Small intestine (tissue), 7 donors: ENCODE measurements around the gene INPP5D. TPM values are rescaled to one million over a fixed set of nuclear protein-coding genes. Genes with fewer than 3 reads are reported as not detected.

Source experiments
- DNase-seq, 2 donors: peaks; one replicate each; pipeline versions ENCODE4 v3.0.0 to v3.0.0-alpha.2; 2013
- FAIRE-seq: peaks from 2 replicates; lab custom pipeline; 2012; peaks lifted over from hg19 to GRCh38; lab: Jason Lieb, UNC
- H3K27ac ChIP-seq, 3 donors: one replicate each; pipeline ENCODE4 v1.5.1; 2013; ENCODE audit warnings: low read length in 2 of 3, mild to moderate bottlenecking in 2 of 3, control low read depth in 1 of 3, inconsistent platforms in 1 of 3, low read depth in 1 of 3, moderate library complexity in 1 of 3
- H3K27me3 ChIP-seq, 3 donors: one replicate each; pipeline ENCODE4 v1.6.1; 2013; ENCODE audit warnings: low read length in 3 of 3, inconsistent platforms in 1 of 3; ENCODE audit not compliant: control insufficient read depth in 3 of 3, insufficient read depth in 3 of 3
- H3K36me3 ChIP-seq, 3 donors: one replicate each; pipeline ENCODE4 v1.6.1; 2013; ENCODE audit warnings: low read length in 3 of 3, inconsistent platforms in 1 of 3, low read depth in 1 of 3, mild to moderate bottlenecking in 1 of 3, moderate library complexity in 1 of 3; ENCODE audit not compliant: control insufficient read depth in 3 of 3, insufficient read depth in 2 of 3
- H3K4me1 ChIP-seq, 3 donors: one replicate each; pipeline ENCODE4 v1.6.1; 2013; ENCODE audit warnings: low read length in 2 of 3, inconsistent platforms in 1 of 3, low read depth in 1 of 3, mild to moderate bottlenecking in 1 of 3, moderate library complexity in 1 of 3; ENCODE audit not compliant: control insufficient read depth in 3 of 3, insufficient read depth in 2 of 3
- H3K4me3 ChIP-seq, 3 donors: one replicate each; pipeline ENCODE4 v1.5.1; 2013; ENCODE audit warnings: low read length in 3 of 3, control low read depth in 1 of 3, inconsistent platforms in 1 of 3, low read depth in 1 of 3, mild to moderate bottlenecking in 1 of 3, moderate library complexity in 1 of 3
- H3K9me3 ChIP-seq, 2 donors: one replicate each; pipeline ENCODE4 v1.6.1; 2013; ENCODE audit warnings: low read depth in 1 of 2, low read length in 1 of 2; ENCODE audit not compliant: control insufficient read depth in 2 of 2, insufficient read depth in 1 of 2
- WGBS, 3 donors: extraction: QIAGEN DNeasy Blood & Tissue Kit; methylation state at CpG; one replicate each; pipeline ENCODE4 v1.1.7; 2013; 5-methylcytosine and 5-hydroxymethylcytosine counted together
- polyA plus RNA-seq, 4 donors: library from polyadenylated mRNA; stranded (reverse) in 3 of 4; unstranded in 1 of 4; fragments of 200-250 nt in 3 of 4; fragments of 120-200 nt in 1 of 4; gene quantifications; one replicate each; pipeline versions ENCODE4 v1.2.1 to v1.2.3, GENCODE V29; 2013
- donor health status: healthy with polysubstance abuse.
- donor health status: control.
- donor health status: control.
- donor health status: Bipolar disorder and iron deficiency.
- donor health status: healthy.

INPP5D gene
- polyA plus RNA-seq, 4 donors = 4.7 to 10.4 (median 6.9) TPM

DNA sequence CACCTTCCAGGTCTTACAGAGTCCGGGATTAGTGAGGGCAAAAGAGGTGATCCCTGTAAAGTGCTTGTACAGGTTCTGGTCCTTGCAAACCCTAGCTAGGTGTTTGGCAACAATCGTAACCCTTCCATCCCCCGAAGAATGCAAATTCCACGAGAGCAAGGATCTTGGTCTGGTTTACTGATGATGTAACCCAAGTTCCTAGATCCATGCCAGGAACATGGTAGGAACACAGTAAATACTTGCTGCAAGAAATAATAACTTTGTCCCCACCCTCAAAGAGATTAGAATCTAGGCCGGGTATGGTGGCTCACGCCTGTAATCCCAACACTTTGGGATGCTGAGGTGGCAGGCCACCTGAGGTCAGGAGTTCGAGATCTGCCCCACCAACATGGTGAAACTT lies 34.4 kb upstream of the INPP5D start:
- H3K9me3 ChIP-seq = no peaks in the 10 kb centered on the region
- H3K27ac ChIP-seq = no peak overlapping the region
- no peaks in the 10 kb centered on the region for H3K27me3 ChIP-seq
- H3K4me1 ChIP-seq = no peaks in the 10 kb centered on the region
- H3K36me3 ChIP-seq = no peaks in the 10 kb centered on the region
- WGBS, 3 donors = 84 to 90% (median 85%) methylated on average over 7 of the region's 7 CpGs
- no peak for FAIRE-seq
- DNase-seq = no peak
- no peak overlapping the region for H3K4me3 ChIP-seq

DNA sequence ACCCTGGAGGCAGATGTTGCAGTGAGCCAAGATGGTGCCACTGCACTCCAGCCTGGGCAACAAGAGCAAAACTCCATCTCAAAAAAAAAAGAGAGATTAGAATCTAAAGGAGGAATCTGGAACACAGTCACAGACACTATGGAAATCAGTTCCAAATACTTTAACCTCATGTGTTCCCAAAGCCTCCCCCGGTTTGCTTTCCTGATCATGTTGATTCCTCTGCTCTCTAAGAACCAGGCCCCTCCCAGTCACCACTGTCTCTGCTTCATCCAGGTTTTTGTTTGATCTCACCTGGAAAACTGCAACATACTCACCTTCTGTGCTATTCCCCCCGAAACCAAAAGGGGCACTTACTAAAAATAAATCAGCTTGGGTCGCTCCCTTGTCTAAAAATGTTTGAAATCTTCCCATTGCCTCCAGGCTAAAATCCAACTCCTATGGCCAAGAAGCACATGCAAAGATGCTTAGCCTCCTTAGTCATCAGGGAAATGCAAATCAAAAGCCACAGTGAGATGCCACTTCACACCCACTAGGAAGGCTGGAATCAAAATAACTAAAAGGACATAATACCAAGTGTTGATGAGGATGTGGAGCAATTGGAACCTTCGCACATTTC lies 33.8 kb upstream of the INPP5D start:
- H3K4me3 ChIP-seq = no peak overlapping the region
- no peaks in the 10 kb centered on the region for H3K9me3 ChIP-seq
- FAIRE-seq (no peak), DNase-seq (no peak)
- 83 to 93% (median 90%) methylated on average over 4 of the region's 4 CpGs for WGBS, 3 donors
- no peaks in the 10 kb centered on the region for H3K4me1 ChIP-seq
- no peak overlapping the region for H3K27ac ChIP-seq
- no peaks in the 10 kb centered on the region for H3K36me3 ChIP-seq
- H3K27me3 ChIP-seq = no peaks in the 10 kb centered on the region

- H3K36me3 ChIP-seq = no peaks in the 10 kb centered on the region
- H3K4me3 ChIP-seq = no peak overlapping the region
- FAIRE-seq (no peak), DNase-seq (no peak)
- H3K27me3 ChIP-seq = no peaks in the 10 kb centered on the region
- H3K27ac ChIP-seq = no peak overlapping the region
- H3K9me3 ChIP-seq = no peaks in the 10 kb centered on the region
- H3K4me1 ChIP-seq = no peaks in the 10 kb centered on the region
- WGBS, 3 donors = 90 to 94% (median 93%) methylated on average over 8 to 9 of the region's 9 CpGs
Observed at GRCh38 chr2:233029321-233029720, 30.8 kb upstream of the INPP5D start.

DNA sequence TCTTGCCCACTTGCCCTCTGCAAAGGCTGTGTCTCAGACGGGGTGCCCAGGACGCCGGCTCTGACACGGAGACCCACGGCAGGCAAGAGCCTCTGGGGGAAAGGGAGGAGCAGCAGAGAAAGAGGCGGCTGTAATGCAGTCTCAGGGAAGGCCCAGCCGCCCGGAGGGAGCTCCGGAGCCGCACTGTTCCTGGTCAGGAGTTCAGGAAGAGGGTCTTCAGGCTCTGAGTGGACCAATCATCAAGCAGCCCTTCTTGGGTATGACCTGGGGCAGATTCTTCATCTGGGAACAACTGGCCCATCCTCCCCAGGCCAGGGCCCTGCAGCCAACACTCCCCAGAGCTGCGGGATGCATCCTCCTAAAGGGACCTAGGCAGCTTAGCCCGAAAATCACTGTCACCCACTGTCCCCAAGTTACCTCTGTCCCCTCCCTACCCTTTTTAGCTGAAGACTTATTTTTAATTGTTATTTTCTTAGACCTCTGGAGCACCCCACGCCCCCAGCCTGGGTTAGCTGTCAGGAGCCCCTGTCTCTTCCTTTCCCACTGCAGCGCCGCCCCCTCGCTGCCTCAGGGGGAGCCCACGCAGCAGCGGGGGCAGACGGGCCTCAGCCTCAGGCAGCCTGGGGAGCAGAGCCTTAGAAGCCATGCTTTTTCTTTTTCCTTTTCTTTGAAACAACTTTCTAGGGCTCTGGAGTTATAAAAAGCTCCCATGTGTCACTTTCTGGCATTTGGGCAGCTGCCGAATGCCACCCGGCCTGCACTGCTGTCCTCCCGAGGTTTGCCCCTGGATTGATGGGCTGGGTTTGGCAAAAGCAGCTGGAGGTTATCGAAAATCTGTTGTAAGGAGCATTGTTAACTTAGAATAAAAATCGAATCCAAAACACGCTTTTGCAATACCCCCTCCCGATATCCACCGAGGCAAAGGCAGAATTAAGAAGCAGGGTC lies 28.3 kb upstream of the INPP5D start:
- Histone ChIP-seq H3K36me3 (no peaks in the 10 kb centered on the region), H3K27me3 (no peaks in the 10 kb centered on the region), H3K9me3 (no peaks in the 10 kb centered on the region), H3K4me1 (no peaks in the 10 kb centered on the region), H3K27ac (no peak overlapping the region), H3K4me3 (no peak overlapping the region)
- WGBS, 3 donors = 84 to 91% (median 87%) methylated on average over 27 of the region's 27 CpGs
- DNase-seq = no peak
- no peak for FAIRE-seq

DNA sequence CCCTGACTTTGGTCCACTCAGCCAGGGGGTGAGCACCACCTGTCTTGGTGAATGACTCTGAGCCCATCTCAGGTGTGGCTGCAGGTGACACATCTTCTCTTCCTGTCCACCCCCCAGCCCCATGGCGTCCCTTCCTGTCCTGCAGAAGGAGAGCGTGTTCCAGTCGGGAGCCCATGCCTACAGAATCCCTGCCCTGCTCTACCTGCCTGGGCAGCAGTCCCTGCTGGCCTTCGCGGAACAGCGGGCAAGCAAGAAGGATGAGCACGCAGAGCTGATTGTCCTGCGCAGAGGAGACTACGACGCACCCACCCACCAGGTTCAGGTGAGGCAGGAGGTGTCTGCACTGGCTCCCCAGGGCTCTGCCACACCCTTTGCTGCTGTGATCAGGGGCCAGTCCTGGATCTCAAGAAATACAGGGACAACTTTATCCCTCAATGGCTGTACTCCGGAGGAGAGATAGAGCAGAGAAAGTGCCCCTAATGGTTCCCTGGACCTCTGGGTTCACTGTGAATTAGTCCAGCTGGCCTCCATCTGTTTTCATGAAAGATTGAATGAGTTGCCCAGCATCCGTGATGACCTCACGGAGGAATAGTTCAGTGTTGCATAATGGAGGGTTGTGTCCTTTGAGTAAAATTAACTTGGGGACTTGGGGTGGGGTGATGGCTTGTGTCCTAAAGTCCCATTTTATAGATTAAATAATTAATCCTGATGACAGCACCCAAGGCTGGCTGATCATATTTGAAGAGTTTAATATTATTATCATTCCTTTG lies 27.4 kb upstream of the INPP5D start, which contains the start of gene NEU2:
Gene NEU2, plus strand, starts transcription at position 122 of the 770 bp plus-strand sequence. Its CDS starts 0 bp downstream, at position 122.
- Histone ChIP-seq H3K9me3 (no peaks in the 10 kb centered on the region), H3K27me3 (no peaks in the 10 kb centered on the region), H3K4me1 (no peaks in the 10 kb centered on the region), H3K4me3 (no peak within 1 kb of the TSS), H3K36me3 (no peaks in the 10 kb centered on the region), H3K27ac (no peak within 1 kb of the TSS)
- 92 to 95% (median 95%) methylated on average over 11 to 13 of the region's 13 CpGs for WGBS, 3 donors
- DNase-seq = no peak
- no peak for FAIRE-seq

GRCh38 chr2:233033672-233034071 lies 26.5 kb upstream of the INPP5D start:
- H3K27ac ChIP-seq = no peak overlapping the region
- no peaks in the 10 kb centered on the region for H3K36me3 ChIP-seq
- WGBS, 3 donors = 44 to 65% (median 47%) methylated on average over 9 of the region's 9 CpGs
- no peaks in the 10 kb centered on the region for H3K9me3 ChIP-seq
- no peaks in the 10 kb centered on the region for H3K27me3 ChIP-seq
- no peak overlapping the region for H3K4me3 ChIP-seq
- no peaks in the 10 kb centered on the region for H3K4me1 ChIP-seq
- FAIRE-seq = no peak
- no peak for DNase-seq

- no peaks in the 10 kb centered on the region for H3K4me1 ChIP-seq
- no peak for FAIRE-seq
- 92 to 96% (median 94%) methylated on average over 34 to 37 of the region's 37 CpGs for WGBS, 3 donors
Observed at GRCh38 chr2:233034091-233034882, 25.9 kb upstream of the INPP5D start.

More at GRCh38 chr2:233034091-233034882, 25.9 kb upstream of the INPP5D start:
- no peak for DNase-seq
- no peak overlapping the region for H3K27ac ChIP-seq
- H3K9me3 ChIP-seq = no peaks in the 10 kb centered on the region
- no peaks in the 10 kb centered on the region for H3K36me3 ChIP-seq
- no peaks in the 10 kb centered on the region for H3K27me3 ChIP-seq
- no peak overlapping the region for H3K4me3 ChIP-seq
